ENCODE results near the gene PROX2. TPM values are rescaled to one million over a fixed set of nuclear protein-coding genes. Genes with fewer than 3 reads are reported as not detected.

PROX2 gene
- total and polyA plus RNA-seq, 9 of the 15 experiments (the other 6 are each of a cell fraction or from before 2014, with no cell fraction given): not detected

GRCh38 chr14:74905595-74906142 is 29.7 kb upstream of the PROX2 start:
- Histone ChIP-seq H3K27me3 (ENCODE audit: control insufficient read depth in 2 of 2, insufficient read depth in 2 of 2, low read length in 2 of 2) (no peaks in the 10 kb centered on the region), H3K27ac (ENCODE audit: extremely low read depth, low read depth, low read length) (no peak overlapping the region; the same call in 2 of the 3 replicates), H3K4me3 (no peak overlapping the region), H3K9ac (ENCODE audit: insufficient read depth in 1 of 2, low read depth in 2 of 2, low read length in 2 of 2) (no peak overlapping the region; a peak in 1 of 4 replicates), H4K20me1 (replicated peaks; ENCODE audit: control insufficient read depth, insufficient read depth, low read length) (no peaks in the 10 kb centered on the region; the same call in 1 of the 2 replicates), H3K4me2 (ENCODE audit: insufficient read depth, low read length) (no peak overlapping the region), H3K9me3 (replicated peaks; ENCODE audit: control insufficient read depth, insufficient read depth, low read depth, low read length) (no peaks in the 10 kb centered on the region), H2AFZ (ENCODE audit: low read depth, low read length) (no peak overlapping the region), H3K36me3 (ENCODE audit: control insufficient read depth, insufficient read depth, low read length) (peaks cover 45% of the 10 kb centered on the region; the same call in 2 of the 3 replicates), H3K9me1 (ENCODE audit: control insufficient read depth, insufficient read depth, low read length) (no peaks in the 10 kb centered on the region), H3K4me1 (replicated peaks in 1 of 2; ENCODE audit: control insufficient read depth in 2 of 2, insufficient read depth in 2 of 2, low read length in 2 of 2) (peaks cover 10 to 32% of the 10 kb centered on the region in 2 experiments; a peak in 3 of 5 replicates), H3K79me2 (ENCODE audit: control insufficient read depth, insufficient read depth, low read length) (no peaks in the 10 kb centered on the region)
- ATAC-seq: peak; percentile 83
- in situ Hi-C loops (cut with MboI): no loop called here
- peak; percentile 90 for FAIRE-seq
- peak; percentile 69 to 74 (median 70) for DNase-seq (ENCODE audit: extremely low read depth in 1 of 4, low spot score in 3 of 4)
- POLR2A ChIA-PET: interaction anchor here (0.6 to 1.7 kb wide), 12 partner anchors 9 to 376 kb away, joined by 3 to 6 read pairs (median 3); partner anchors contain the start of gene RPS6KL1
- intact Hi-C loops (cut with micrococcal nuclease): loop anchor here (1.0 to 5.0 kb wide), 2 partner anchors 44 to 298 kb away; no protein-coding TSS in a partner anchor
- WGBS (ENCODE audit: insufficient coverage, low coverage, missing lambda C conversion rate): 42% methylated on average over 11 of the region's 14 CpGs
- BruUV-seq (replicated peaks): no TSS peak
- CTCF ChIA-PET (ENCODE audit: low intra/inter-chr PET ratio): interaction anchor here (0.9 to 2.8 kb wide), 2 partner anchors 43 to 45 kb away, joined by 3 to 23 read pairs; no protein-coding TSS in a partner anchor
- TF ChIP-seq ZNF239 (CRISPR knock-in tag; IDR thresholded peaks at IDR 0.05) (no peak), MYC (IDR thresholded peaks at IDR 0.05; ENCODE audit: low read depth, low read length) (peak; percentile 86), MYC (CRISPR knock-in tag; IDR thresholded peaks at IDR 0.05; ENCODE audit: borderline replicate concordance, low read depth) (no peak), SMAD3 (CRISPR knock-in tag; conservative IDR thresholded peaks at IDR 0.05) (no peak), TOE1 (IDR thresholded peaks at IDR 0.05; ENCODE audit: borderline replicate concordance) (no peak), TOE1 (CRISPR knock-in tag; IDR thresholded peaks at IDR 0.05; ENCODE audit: borderline replicate concordance, low read depth) (no peak), NR1H2 (CRISPR knock-in tag; IDR thresholded peaks at IDR 0.05) (no peak), C11orf30 (IDR thresholded peaks at IDR 0.05; ENCODE audit: low read depth) (no peak), TEAD1 (CRISPR knock-in tag; IDR thresholded peaks at IDR 0.05) (no peak), GABPA (tag; conservative IDR thresholded peaks at IDR 0.05; ENCODE audit: low read depth) (no peak), ZNF232 (CRISPR knock-in tag; IDR thresholded peaks at IDR 0.05) (no peak), PREB (CRISPR knock-in tag; IDR thresholded peaks at IDR 0.05) (no peak), FOXP4 (CRISPR knock-in tag; IDR thresholded peaks at IDR 0.05; ENCODE audit: borderline replicate concordance) (no peak), NEUROD1 (IDR thresholded peaks at IDR 0.05; ENCODE audit: borderline replicate concordance, low read depth, low read length, partially characterized antibody) (no peak), E2F6 (IDR thresholded peaks at IDR 0.05; ENCODE audit: borderline replicate concordance in 1 of 2, extremely low read depth in 1 of 2, insufficient read depth in 1 of 2, insufficient read length in 1 of 2, low read depth in 1 of 2, low read length in 1 of 2, poor library complexity in 1 of 2, severe bottlenecking in 1 of 2) (peak in 1 of 2 experiments; percentile 59), KDM4B (IDR thresholded peaks at IDR 0.05; ENCODE audit: borderline replicate concordance in 2 of 2, low read depth in 1 of 2) (no peak), ZNF583 (CRISPR knock-in tag; IDR thresholded peaks at IDR 0.05) (no peak), KLF16 (IDR thresholded peaks at IDR 0.05) (peak; percentile 47; the same call in 1 of the 2 replicates)
